ENCODE measurements around the gene NOC4L. TPM values are rescaled to one million over a fixed set of nuclear protein-coding genes. Genes with fewer than 3 reads are reported as not detected.
"Not testable (repeated sequence)": the region's sequence is repeated elsewhere in the genome, so short reads cannot be mapped to it uniquely, and the experiment has no call there.

Gene NOC4L
- total RNA-seq, 1 donor from 2014 or later, result 11.1 TPM

- DNase-seq (ENCODE audit: low read depth), result no peak
Measured at GRCh38 chr12:132142679-132143335, 1.4 kb upstream of the NOC4L start.

- DNase-seq (ENCODE audit: low read depth), result no peak
Measured at GRCh38 chr12:132143336-132144071, 753 bp upstream of the NOC4L start.

- DNase-seq (ENCODE audit: low read depth), result no peak
Measured at GRCh38 chr12:132144810-132145168, 532 bp downstream of the NOC4L start.

- no peak for DNase-seq (ENCODE audit: low read depth)
Measured at GRCh38 chr12:132145334-132145733, 1.1 kb downstream of the NOC4L start.

GRCh38 chr12:132146098-132146497 is 1.8 kb downstream of the NOC4L start:
- DNase-seq (ENCODE audit: low read depth), result no peak

GRCh38 chr12:132146772-132147422 is 2.6 kb downstream of the NOC4L start:
- no peak for DNase-seq (ENCODE audit: low read depth)

- no peak for DNase-seq (ENCODE audit: low read depth)
Measured at GRCh38 chr12:132147423-132148367, 3.4 kb downstream of the NOC4L start.

GRCh38 chr12:132148368-132149045 is 4.2 kb downstream of the NOC4L start:
- no peak for DNase-seq (ENCODE audit: low read depth)

GRCh38 chr12:132149526-132149925 is 5.3 kb downstream of the NOC4L start:
- DNase-seq (ENCODE audit: low read depth), result not testable (repeated sequence)

GRCh38 chr12:132150780-132151144 is 6.5 kb downstream of the NOC4L start:
- no peak for DNase-seq (ENCODE audit: low read depth)

GRCh38 chr12:132151145-132151765 is 7.0 kb downstream of the NOC4L start:
- DNase-seq (ENCODE audit: low read depth), result no peak

GRCh38 chr12:132151766-132152410 is 7.6 kb downstream of the NOC4L start:
- DNase-seq (ENCODE audit: low read depth), result no peak

- DNase-seq (ENCODE audit: low read depth), result no peak
Measured at GRCh38 chr12:132152411-132152821, 8.2 kb downstream of the NOC4L start.

- no peak for DNase-seq (ENCODE audit: low read depth)
Measured at GRCh38 chr12:132152953-132153352, 8.7 kb downstream of the NOC4L start.

GRCh38 chr12:132153501-132154340 is 9.5 kb downstream of the NOC4L start:
- DNase-seq (ENCODE audit: low read depth), result peak; percentile 68

- no peak for DNase-seq (ENCODE audit: low read depth)
Measured at GRCh38 chr12:132154341-132154761, 10.1 kb downstream of the NOC4L start.

- no peak for DNase-seq (ENCODE audit: low read depth)
Measured at GRCh38 chr12:132154941-132155770, 10.9 kb downstream of the NOC4L start.
